Measurements from ENCODE around the gene ISM1.

DNA sequence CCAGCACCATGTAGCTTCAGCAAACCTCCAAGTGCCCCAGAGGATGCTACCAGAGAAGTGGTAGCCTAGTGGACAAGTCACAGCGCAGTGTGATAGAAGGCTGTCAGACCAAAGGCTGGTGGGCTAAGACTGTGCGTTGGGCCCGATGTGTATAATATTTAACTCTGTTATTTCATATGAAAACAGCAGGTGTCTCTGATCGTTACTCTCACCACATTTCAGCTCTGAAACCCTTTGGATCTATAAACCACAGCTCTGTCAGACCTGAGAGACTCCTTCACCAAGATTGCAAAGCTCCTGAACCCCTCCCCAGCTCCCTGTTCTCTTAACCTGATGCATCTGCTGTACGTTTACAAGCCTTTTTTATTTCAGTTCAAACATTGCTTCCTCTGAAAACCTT, 43.8 kb downstream of the ISM1 start:
- TF ChIP-seq FOXM1 (IDR thresholded peaks at IDR 0.05; ENCODE audit: borderline replicate concordance, low read depth) (no peak), EP300 (IDR thresholded peaks at IDR 0.05; ENCODE audit: borderline replicate concordance) (no peak), TAF1 (IDR thresholded peaks at IDR 0.05; ENCODE audit: low read depth) (no peak), CEBPB (IDR thresholded peaks at IDR 0.05) (no peak), EGR1 (IDR thresholded peaks at IDR 0.05) (no peak)
